Measurements from ENCODE around the gene LCN6.

- TF ChIP-seq, protein P1, sequence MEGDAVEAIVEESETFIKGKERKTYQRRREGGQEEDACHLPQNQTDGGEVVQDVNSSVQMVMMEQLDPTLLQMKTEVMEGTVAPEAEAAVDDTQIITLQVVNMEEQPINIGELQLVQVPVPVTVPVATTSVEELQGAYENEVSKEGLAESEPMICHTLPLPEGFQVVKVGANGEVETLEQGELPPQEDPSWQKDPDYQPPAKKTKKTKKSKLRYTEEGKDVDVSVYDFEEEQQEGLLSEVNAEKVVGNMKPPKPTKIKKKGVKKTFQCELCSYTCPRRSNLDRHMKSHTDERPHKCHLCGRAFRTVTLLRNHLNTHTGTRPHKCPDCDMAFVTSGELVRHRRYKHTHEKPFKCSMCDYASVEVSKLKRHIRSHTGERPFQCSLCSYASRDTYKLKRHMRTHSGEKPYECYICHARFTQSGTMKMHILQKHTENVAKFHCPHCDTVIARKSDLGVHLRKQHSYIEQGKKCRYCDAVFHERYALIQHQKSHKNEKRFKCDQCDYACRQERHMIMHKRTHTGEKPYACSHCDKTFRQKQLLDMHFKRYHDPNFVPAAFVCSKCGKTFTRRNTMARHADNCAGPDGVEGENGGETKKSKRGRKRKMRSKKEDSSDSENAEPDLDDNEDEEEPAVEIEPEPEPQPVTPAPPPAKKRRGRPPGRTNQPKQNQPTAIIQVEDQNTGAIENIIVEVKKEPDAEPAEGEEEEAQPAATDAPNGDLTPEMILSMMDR (optimal IDR thresholded peaks at IDR 0.05 in 1 of 3, IDR thresholded peaks at IDR 0.05 in 1 of 3, conservative IDR thresholded peaks at IDR 0.05 in 1 of 3; ENCODE audit: extremely low read depth in 1 of 3, insufficient read depth in 2 of 3, low read length in 3 of 3): no peak
- TF ChIP-seq EZH2 (IDR thresholded peaks at IDR 0.05; ENCODE audit: low read length): no peak
Observed at GRCh38 chr9:136764301-136764891, 16.1 kb upstream of the LCN6 start, which contains the start of gene LCN15.
